ENCODE data around the gene PITPNC1.

PITPNC1 gene

DNA sequence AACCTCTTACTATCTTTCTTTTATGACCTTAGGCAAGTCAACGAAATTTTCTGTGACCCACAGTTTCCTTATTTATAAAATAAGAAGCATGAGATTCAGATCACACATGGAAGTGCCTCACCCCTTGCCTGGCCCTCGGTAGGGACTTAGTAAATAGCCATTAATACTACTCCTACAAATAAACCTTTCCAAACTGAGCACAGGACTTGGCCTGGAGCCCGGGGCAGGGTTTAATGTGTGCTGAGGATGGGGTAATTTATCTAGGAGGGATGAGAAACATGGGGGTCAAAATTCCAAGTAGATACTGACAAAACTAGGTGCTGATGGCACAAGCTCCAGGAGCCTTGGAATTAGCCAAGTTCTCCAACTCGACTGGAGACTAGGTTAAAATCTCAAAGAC, 35.0 kb downstream of the PITPNC1 start:
- no peak for DNase-seq (ENCODE audit: low spot score)
- TF ChIP-seq, protein P1, sequence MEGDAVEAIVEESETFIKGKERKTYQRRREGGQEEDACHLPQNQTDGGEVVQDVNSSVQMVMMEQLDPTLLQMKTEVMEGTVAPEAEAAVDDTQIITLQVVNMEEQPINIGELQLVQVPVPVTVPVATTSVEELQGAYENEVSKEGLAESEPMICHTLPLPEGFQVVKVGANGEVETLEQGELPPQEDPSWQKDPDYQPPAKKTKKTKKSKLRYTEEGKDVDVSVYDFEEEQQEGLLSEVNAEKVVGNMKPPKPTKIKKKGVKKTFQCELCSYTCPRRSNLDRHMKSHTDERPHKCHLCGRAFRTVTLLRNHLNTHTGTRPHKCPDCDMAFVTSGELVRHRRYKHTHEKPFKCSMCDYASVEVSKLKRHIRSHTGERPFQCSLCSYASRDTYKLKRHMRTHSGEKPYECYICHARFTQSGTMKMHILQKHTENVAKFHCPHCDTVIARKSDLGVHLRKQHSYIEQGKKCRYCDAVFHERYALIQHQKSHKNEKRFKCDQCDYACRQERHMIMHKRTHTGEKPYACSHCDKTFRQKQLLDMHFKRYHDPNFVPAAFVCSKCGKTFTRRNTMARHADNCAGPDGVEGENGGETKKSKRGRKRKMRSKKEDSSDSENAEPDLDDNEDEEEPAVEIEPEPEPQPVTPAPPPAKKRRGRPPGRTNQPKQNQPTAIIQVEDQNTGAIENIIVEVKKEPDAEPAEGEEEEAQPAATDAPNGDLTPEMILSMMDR (IDR thresholded peaks at IDR 0.05; ENCODE audit: extremely low read depth, insufficient read depth, missing control alignments): no peak
- in situ Hi-C loops (cut with MboI; ENCODE audit: low pct_unique_long_range_greater_than_20kb, low sequenced_read_pairs, unreplicated experiment): no loop called here

DNA sequence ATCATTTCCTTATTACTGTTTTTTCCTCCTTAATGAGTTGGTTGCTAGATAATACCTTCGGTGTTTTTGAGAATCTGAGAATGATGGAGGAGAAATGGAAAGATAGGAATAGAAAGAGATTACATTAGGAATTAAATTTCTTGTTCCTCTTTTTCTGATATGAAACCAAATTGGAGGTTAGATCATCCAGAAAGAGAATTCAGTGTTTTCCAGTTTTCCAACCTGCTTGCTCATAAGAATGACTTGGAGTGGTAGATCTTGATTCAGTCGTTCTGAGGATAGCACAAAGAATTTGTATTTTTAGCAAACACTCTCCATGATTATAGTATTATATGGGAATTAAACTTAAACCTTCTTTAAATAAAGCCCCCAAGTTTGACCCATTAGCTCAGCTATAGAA, 35.9 kb downstream of the PITPNC1 start:
- TF ChIP-seq, protein P1 (IDR thresholded peaks at IDR 0.05; ENCODE audit: extremely low read depth, insufficient read depth, missing control alignments): no peak
- in situ Hi-C loops (cut with MboI; ENCODE audit: low pct_unique_long_range_greater_than_20kb, low sequenced_read_pairs, unreplicated experiment): no loop called here
- no peak for DNase-seq (ENCODE audit: low spot score)

DNA sequence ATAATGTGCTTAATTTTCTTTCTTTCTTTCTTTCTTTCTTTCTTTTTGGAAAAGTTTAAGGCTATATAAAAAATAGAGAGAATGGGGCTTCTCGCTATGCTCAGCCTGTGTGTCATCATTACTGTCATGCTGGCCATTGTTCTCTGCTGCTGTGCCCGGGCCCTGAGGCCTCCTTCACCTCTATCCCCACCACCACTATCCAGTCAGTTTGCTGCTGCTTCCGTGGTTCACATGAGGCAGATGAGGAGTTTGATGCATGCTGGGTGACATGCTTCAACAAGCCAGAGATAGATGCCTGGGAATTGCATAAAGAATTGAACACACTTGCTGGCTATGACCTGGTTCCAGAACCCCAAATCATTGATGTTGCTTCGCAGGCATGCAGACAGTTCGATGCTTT, 36.3 kb downstream of the PITPNC1 start:
- TF ChIP-seq, protein P1 (IDR thresholded peaks at IDR 0.05; ENCODE audit: extremely low read depth, insufficient read depth, missing control alignments): no peak
- DNase-seq (ENCODE audit: low spot score): no peak
- in situ Hi-C loops (cut with MboI; ENCODE audit: low pct_unique_long_range_greater_than_20kb, low sequenced_read_pairs, unreplicated experiment): no loop called here

DNA sequence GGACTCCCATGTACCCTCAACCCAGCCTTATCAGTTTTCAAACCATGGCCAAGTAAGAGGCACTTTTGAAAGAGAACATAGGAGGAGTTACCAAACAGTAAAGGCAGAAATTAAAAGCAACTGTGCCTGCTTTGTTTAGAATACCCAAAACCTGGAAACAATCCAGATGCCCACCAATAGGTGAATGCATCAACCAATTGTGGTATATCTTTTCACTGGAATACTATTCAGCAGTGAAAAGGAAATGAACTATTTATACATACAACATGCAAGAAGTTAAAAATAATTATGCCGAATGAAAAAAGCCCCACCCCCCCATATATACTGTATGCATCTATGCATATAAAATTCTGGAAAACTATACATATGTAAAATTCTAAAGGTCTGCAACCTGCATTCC, 37.0 kb downstream of the PITPNC1 start:
- in situ Hi-C loops (cut with MboI; ENCODE audit: low pct_unique_long_range_greater_than_20kb, low sequenced_read_pairs, unreplicated experiment): no loop called here
- no peak for DNase-seq (ENCODE audit: low spot score)
- TF ChIP-seq, protein P1 (IDR thresholded peaks at IDR 0.05; ENCODE audit: extremely low read depth, insufficient read depth, missing control alignments): no peak

DNA sequence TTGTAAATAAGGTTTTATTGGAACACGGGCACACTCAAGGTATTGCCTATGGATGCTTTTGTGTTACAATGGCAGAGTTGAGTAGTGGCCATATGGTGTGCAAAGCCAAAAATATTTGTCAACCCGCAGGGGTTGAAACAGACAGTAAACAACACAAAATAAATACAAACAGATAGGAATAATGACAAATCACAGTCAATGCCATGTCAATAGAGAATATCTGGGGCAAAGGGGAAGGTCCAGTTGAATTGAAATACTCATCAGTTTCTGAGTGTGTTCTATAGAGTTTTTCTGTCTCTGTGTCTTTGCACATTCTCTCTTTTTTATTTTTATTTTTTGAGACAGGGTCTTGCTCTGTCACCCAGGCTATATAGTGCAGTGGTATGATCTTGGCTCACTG, 37.5 kb downstream of the PITPNC1 start:
- in situ Hi-C loops (cut with MboI; ENCODE audit: low pct_unique_long_range_greater_than_20kb, low sequenced_read_pairs, unreplicated experiment): no loop called here
- DNase-seq (ENCODE audit: low spot score): no peak
- TF ChIP-seq, protein P1 (IDR thresholded peaks at IDR 0.05; ENCODE audit: extremely low read depth, insufficient read depth, missing control alignments): no peak

DNA sequence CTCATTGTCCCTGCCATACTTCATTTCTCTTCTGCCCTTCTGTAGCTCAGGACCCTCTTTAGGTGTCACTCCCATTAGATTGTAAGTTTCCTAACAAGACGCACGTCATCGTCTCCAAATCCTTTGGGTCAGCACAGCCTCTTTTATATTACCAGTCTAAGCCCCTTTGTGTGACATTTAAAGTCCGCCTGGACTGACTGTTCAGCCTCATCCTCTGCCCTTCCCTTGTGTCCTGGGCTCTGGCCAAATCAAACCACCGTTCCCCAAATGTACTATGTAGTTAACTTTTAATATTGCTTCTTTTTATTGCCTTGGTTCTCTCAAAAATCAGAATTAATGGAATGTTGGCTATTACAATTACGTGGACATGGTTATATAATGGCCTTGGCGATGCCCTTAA, 38.2 kb downstream of the PITPNC1 start:
- DNase-seq (ENCODE audit: low spot score): no peak
- in situ Hi-C loops (cut with MboI; ENCODE audit: low pct_unique_long_range_greater_than_20kb, low sequenced_read_pairs, unreplicated experiment): no loop called here
- TF ChIP-seq, protein P1 (IDR thresholded peaks at IDR 0.05; ENCODE audit: extremely low read depth, insufficient read depth, missing control alignments): no peak

DNA sequence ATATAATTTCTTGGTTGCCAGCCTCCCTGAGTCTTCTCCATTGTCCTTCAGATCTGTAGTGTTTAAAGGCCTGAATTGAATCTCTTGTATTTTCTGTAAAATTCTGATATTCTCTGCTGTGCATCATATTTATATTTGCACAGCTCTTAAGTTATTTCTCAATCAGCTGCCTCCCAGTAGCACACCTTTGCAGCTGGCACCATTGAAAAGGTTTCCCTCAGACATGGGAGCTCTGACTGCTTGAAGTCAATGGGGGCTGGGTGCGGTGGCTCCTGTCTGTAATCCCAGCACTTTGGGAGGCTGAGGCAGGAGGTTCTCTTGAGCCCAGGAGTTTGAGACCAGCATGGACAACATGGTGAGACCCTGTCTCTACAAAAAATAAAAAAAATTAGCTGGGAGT, 40.4 kb downstream of the PITPNC1 start:
- in situ Hi-C loops (cut with MboI; ENCODE audit: low pct_unique_long_range_greater_than_20kb, low sequenced_read_pairs, unreplicated experiment): no loop called here
- DNase-seq (ENCODE audit: low spot score): no peak
- TF ChIP-seq, protein P1 (IDR thresholded peaks at IDR 0.05; ENCODE audit: extremely low read depth, insufficient read depth, missing control alignments): no peak
